ENCODE data around the gene HRH3.

DNA sequence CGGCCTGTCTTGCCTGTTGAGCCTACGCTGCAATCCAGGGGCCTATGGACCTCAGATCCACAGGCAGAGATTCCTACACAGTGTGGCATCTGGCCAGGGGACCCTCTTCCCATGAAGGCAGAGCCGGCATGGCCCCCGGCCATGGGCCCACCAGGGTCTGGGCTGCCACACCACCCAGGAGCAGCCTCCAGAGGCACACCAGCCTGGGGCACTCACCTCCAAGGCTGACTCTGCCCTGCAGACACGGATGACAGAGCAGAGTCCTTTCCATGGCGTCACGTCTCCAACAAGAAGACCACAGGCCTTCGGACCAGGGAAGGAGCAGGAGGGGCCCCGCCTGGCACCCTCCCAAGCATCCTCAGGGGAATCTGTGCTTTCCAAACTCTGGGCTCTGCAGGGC lies 3.5 kb upstream of the HRH3 start:
- TF ChIP-seq CTCF (IDR thresholded peaks at IDR 0.05; ENCODE audit: borderline replicate concordance, extremely low read depth, low read length, poor library complexity, severe bottlenecking) (no peak), EZH2 (IDR thresholded peaks at IDR 0.05; ENCODE audit: borderline replicate concordance, low read depth, low read length, severe bottlenecking) (no peak)
